A673 (cell line): ENCODE measurements around the gene TRPT1. TPM values are rescaled to one million over a fixed set of nuclear protein-coding genes. Genes with fewer than 3 reads are reported as not detected.

Source experiments
- BruUV-seq: library from RNA; stranded (reverse); fragments of 400-500 nt; replicated peaks from 2 replicates; lab custom pipeline; 2021; lab: Mats Ljungman, UMichigan
- CTCF ChIA-PET: fragments of 300-600 bp; sonication (Branson Sonifier 250); formaldehyde crosslinking; loops from one replicate; lab custom pipeline; 2022; ENCODE audit warnings: antibody characterized with exemption; lab: Charles Lee
- POLR2A ChIA-PET: fragments of 300-600 bp; sonication (Branson Sonifier 250); formaldehyde crosslinking; loops from one replicate; lab custom pipeline; 2022; ENCODE audit warnings: antibody characterized with exemption; ENCODE audit not compliant: low non-redundant PET; lab: Charles Lee
- DNase-seq: peaks from one replicate; pipeline ENCODE4 v3.0.0-alpha.2; 2015; ENCODE audit warnings: low spot score
- H3K27ac ChIP-seq: fragments of 200-600 bp; sonication (generic); 2 replicates; pipeline ENCODE4 v1.5.1; 2016; ENCODE audit warnings: mixed run types, low read depth, mild to moderate bottlenecking, mixed read lengths, antibody characterized with exemption, low read length; ENCODE audit not compliant: poor library complexity, severe bottlenecking
- H3K27me3 ChIP-seq: fragments of 200-600 bp; sonication (generic); replicated peaks from 2 replicates; pipeline ENCODE4 v1.6.1; 2017; ENCODE audit warnings: mixed run types, low read depth, mild to moderate bottlenecking, mixed read lengths, antibody characterized with exemption, low read length; ENCODE audit not compliant: insufficient read depth, poor library complexity
- H3K36me3 ChIP-seq: fragments of 200-600 bp; sonication (generic); 2 replicates; pipeline ENCODE4 v1.6.1; 2016; ENCODE audit warnings: mixed run types, mild to moderate bottlenecking, mixed read lengths, antibody characterized with exemption, low read length; ENCODE audit not compliant: insufficient read depth, poor library complexity, severe bottlenecking
- H3K4me1 ChIP-seq: fragments of 200-600 bp; sonication (generic); 2 replicates; pipeline ENCODE4 v1.6.1; 2017; ENCODE audit warnings: mixed run types, mild to moderate bottlenecking, mixed read lengths, antibody characterized with exemption, low read length; ENCODE audit not compliant: insufficient read depth, poor library complexity, severe bottlenecking
- H3K4me3 ChIP-seq: fragments of 200-600 bp; sonication (generic); 2 replicates; pipeline ENCODE4 v1.5.1; 2016; ENCODE audit warnings: low read depth, mixed run types, mild to moderate bottlenecking, mixed read lengths, low read length; ENCODE audit not compliant: poor library complexity, severe bottlenecking
- H3K9me3 ChIP-seq: fragments of 200-600 bp; sonication (generic); 2 replicates; pipeline ENCODE4 v1.6.1; 2016; ENCODE audit warnings: mixed run types, low read depth, mild to moderate bottlenecking, mixed read lengths, antibody characterized with exemption, low read length; ENCODE audit not compliant: poor library complexity, severe bottlenecking
- EZH2 ChIP-seq: fragments of 200-600 bp; sonication (generic); IDR thresholded peaks from 2 replicates; pipeline ENCODE4 v1.6.1; 2017; ENCODE audit warnings: borderline replicate concordance, low read depth, mild to moderate bottlenecking, mixed read lengths, antibody characterized with exemption, low read length; ENCODE audit not compliant: poor library complexity, severe bottlenecking
- intact Hi-C: fragments of 100-400 bp; cut with micrococcal nuclease; formaldehyde crosslinking; loops from one replicate; pipeline ENCODE4 v1.10.0; 2022; ENCODE audit not compliant: unreplicated experiment
- total RNA-seq: library from RNA; stranded (reverse); gene quantifications from 2 replicates; pipeline ENCODE4 v1.2.3, GENCODE V29; 2021
- TF ChIP-seq, protein P1 (sequence below): fragments of 300-800, 200-600 bp; sonication (generic); conservative IDR thresholded peaks from 2 replicates; pipeline ENCODE4 v1.5.1; 2017; ENCODE audit warnings: low read depth, mild to moderate bottlenecking, antibody characterized with exemption, low read length, moderate library complexity, mixed read lengths

The TRPT1 gene
- total RNA-seq, 1 experiment from 2014 or later = 43.6 TPM

DNA sequence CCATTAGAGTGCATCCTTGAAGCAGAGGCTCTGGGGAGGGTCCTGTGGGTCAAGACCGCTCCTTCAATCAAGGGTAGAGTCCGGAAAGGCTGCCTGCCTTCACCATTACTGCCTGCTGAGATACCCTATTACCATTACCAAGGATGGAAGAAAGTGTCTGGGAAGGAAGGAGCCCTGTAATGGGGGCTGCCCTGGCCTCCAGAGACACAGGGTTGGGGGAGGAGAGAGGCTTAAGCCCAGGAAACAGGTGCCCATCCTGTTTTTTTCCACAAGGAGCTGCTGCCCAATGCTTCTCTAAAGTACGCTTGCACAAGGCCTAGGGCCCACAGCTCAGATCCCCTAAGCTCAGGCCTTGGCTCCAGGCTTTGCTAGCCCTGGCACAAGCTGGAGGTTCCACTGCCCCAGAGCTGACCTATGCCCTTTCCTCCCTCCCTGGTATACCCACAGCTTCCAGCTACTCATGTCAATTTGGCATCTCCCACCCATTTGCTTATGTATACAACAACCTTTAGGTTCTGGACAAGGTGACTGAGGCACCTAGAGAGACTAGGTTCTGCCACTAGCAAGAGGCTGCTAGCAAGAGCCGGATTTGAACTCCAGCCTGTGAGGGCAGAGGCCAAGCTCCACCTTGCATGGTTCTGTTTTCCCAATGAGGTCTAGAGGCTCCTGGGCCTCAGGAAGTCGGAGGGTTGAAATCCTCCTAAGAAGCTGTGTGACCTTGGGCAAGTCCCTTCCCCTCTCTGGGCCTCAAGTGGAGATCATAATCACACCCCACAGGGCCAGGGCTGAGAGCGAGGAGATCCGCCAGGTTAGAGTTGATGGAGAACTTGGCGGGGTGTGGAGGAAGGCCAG is 23.8 kb upstream of the TRPT1 start:
- TF ChIP-seq EZH2 = no peak
- CTCF ChIA-PET = interaction anchor here (1.1 to 2.0 kb wide), 2 partner anchors 45 to 105 kb away, joined by 4 to 6 read pairs; no protein-coding TSS in a partner anchor
- POLR2A ChIA-PET = no interaction called here
- H3K27ac ChIP-seq = no peak overlapping the region
- peaks cover 7% of the 10 kb centered on the region for H3K36me3 ChIP-seq
- H3K4me3 ChIP-seq = no peak overlapping the region
- intact Hi-C loops = loop anchor here (5.0 kb wide), 1 partner anchor 42 kb away; the partner anchor contains the start of gene FERMT3
- no TSS peak for BruUV-seq
- no peaks in the 10 kb centered on the region for H3K27me3 ChIP-seq
- no peak for DNase-seq
- H3K4me1 ChIP-seq = peaks cover 27% of the 10 kb centered on the region
- H3K9me3 ChIP-seq = no peaks in the 10 kb centered on the region

DNA sequence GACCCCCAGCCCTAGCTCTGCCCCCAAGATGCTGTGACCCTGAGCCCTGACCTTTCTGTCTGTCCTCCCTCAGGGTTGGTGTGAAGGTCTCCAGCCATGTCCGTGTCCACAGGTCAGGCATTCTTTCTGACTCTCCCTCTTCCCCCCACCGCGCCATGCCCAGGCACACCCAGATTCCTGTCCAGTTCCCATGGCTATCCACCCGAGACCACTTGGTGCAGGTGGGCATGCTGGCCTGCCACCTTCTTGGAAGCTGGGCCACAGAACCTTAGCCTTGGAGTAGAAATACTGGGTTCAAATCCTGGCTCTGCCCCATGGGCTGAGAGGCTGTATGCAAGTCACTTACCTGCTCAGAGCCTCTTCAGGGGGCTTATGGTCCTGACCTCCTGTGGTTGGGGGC is 23.1 kb upstream of the TRPT1 start:
- Histone ChIP-seq H3K27ac (no peak overlapping the region), H3K36me3 (peaks cover 3% of the 10 kb centered on the region), H3K4me3 (no peak overlapping the region), H3K27me3 (no peaks in the 10 kb centered on the region), H3K4me1 (peaks cover 31% of the 10 kb centered on the region), H3K9me3 (no peaks in the 10 kb centered on the region)
- CTCF ChIA-PET = interaction anchor here (2.0 kb wide), 1 partner anchor 44 kb away, joined by 6 read pairs; no protein-coding TSS in a partner anchor
- DNase-seq = no peak
- TF ChIP-seq EZH2 = no peak
- BruUV-seq = no TSS peak
- intact Hi-C loops = loop anchor here (5.0 kb wide), 1 partner anchor 42 kb away; the partner anchor contains the start of gene FERMT3
- POLR2A ChIA-PET = no interaction called here

DNA sequence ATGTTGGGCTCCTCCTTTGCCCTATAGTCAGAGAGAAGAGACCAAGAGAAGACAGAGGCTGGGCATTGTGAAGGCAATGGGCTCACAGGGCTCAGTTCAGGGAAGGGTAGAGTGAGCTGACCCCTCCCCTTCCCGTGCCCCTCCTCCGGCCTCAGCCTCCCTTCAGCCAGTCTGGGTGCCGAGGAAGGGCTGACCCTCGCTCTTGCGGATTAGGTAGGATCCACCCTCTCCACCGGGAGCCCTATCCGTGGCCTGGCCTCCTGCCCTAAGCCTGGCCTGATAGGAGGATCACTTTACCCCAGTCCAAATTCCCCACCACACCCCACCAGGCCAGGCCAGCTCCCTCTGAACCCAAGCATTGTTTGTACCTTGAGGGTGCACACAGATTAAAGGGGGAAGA is 22.6 kb upstream of the TRPT1 start:
- no peak overlapping the region for H3K4me3 ChIP-seq
- ChIA-PET POLR2A (no interaction called here), CTCF (interaction anchor here (0.5 to 2.0 kb wide), 2 partner anchors 44 to 674 kb away, joined by 3 to 6 read pairs; no protein-coding TSS in a partner anchor)
- BruUV-seq = no TSS peak
- H3K27me3 ChIP-seq = no peaks in the 10 kb centered on the region
- TF ChIP-seq, protein P1, sequence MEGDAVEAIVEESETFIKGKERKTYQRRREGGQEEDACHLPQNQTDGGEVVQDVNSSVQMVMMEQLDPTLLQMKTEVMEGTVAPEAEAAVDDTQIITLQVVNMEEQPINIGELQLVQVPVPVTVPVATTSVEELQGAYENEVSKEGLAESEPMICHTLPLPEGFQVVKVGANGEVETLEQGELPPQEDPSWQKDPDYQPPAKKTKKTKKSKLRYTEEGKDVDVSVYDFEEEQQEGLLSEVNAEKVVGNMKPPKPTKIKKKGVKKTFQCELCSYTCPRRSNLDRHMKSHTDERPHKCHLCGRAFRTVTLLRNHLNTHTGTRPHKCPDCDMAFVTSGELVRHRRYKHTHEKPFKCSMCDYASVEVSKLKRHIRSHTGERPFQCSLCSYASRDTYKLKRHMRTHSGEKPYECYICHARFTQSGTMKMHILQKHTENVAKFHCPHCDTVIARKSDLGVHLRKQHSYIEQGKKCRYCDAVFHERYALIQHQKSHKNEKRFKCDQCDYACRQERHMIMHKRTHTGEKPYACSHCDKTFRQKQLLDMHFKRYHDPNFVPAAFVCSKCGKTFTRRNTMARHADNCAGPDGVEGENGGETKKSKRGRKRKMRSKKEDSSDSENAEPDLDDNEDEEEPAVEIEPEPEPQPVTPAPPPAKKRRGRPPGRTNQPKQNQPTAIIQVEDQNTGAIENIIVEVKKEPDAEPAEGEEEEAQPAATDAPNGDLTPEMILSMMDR = no peak
- TF ChIP-seq EZH2 = no peak
- no peak for DNase-seq
- peaks cover 34% of the 10 kb centered on the region for H3K4me1 ChIP-seq
- H3K27ac ChIP-seq = no peak overlapping the region
- no peaks in the 10 kb centered on the region for H3K9me3 ChIP-seq
- intact Hi-C loops = loop anchor here (5.0 kb wide), 1 partner anchor 41 kb away; the partner anchor contains the start of gene FERMT3
- H3K36me3 ChIP-seq = peaks cover 8% of the 10 kb centered on the region
